Peyer's patch (tissue), 4 donors: ENCODE data around the gene INSRR. TPM values are rescaled to one million over a fixed set of nuclear protein-coding genes. Genes with fewer than 3 reads are reported as not detected.

Experiments
- DNase-seq, 3 donors: peaks; one replicate each; pipeline ENCODE4 v3.0.0-alpha.2; 2017 to 2019
- H3K27ac ChIP-seq, 4 donors: fragments of 200-600 bp; sonication (generic); one replicate each; pipeline ENCODE4 v1.5.1; 2016 to 2019
- H3K27me3 ChIP-seq, 2 donors: fragments of 200-600 bp; sonication (generic); one replicate each; pipeline ENCODE4 v1.5.1; 2019
- H3K36me3 ChIP-seq, 3 donors: fragments of 200-600 bp; sonication (generic); one replicate each; pipeline ENCODE4 v1.5.1; 2016 to 2019
- H3K4me1 ChIP-seq, 4 donors: fragments of 200-600 bp; sonication (generic); one replicate each; pipeline ENCODE4 v1.5.1; 2016 to 2019
- H3K4me3 ChIP-seq, 4 donors: fragments of 200-600 bp; sonication (generic); 1 replicate in 3 of 4; 2 replicates in 1 of 4; pipeline ENCODE4 v1.5.1; 2016 to 2019; ENCODE audit warnings: mild to moderate bottlenecking in 1 of 4
- H3K9me3 ChIP-seq, 4 donors: fragments of 200-600 bp; sonication (generic); one replicate each; pipeline ENCODE4 v1.5.1; 2016 to 2019; ENCODE audit warnings: mild to moderate bottlenecking in 1 of 4
- CTCF ChIP-seq, 6 experiments: fragments of 450-650 bp in 4 of 6; fragments of 200-600 bp in 2 of 6; sonication (generic) in 1 of 6; IDR thresholded peaks; one replicate each; pipeline ENCODE4 v1.5.1; 2017 to 2019; ENCODE audit warnings: antibody characterized with exemption in 6 of 6, mild to moderate bottlenecking in 3 of 6, moderate library complexity in 1 of 6
- POLR2A ChIP-seq, 2 donors: fragments of 450-650 bp; IDR thresholded peaks; one replicate each; pipeline ENCODE4 v1.5.1; 2017; ENCODE audit warnings: antibody characterized with exemption in 2 of 2, mild to moderate bottlenecking in 2 of 2, moderate library complexity in 2 of 2
- total RNA-seq, 4 donors: library from RNA; depleted of rRNA; stranded (reverse); fragments of >200 nt; gene quantifications; one replicate each; pipeline ENCODE4 v1.1.0, GENCODE V29; 2016

The INSRR gene
- total RNA-seq, 4 donors from 2014 or later = not detected

GRCh38 chr1:156866249-156866909 lies 7.5 kb upstream of the INSRR start:
- H3K27me3 ChIP-seq = peaks cover 0 to 2% of the 10 kb centered on the region in 2 donors
- no peak overlapping the region for H3K4me3 ChIP-seq
- H3K36me3 ChIP-seq = no peaks in the 10 kb centered on the region
- no peak overlapping the region for H3K27ac ChIP-seq
- TF ChIP-seq CTCF (IDR thresholded peaks at IDR 0.05) (no peak), POLR2A (IDR thresholded peaks at IDR 0.05) (no peak)
- H3K4me1 ChIP-seq = no peaks in the 10 kb centered on the region
- no peak for DNase-seq
- H3K9me3 ChIP-seq = no peaks in the 10 kb centered on the region

- Histone ChIP-seq H3K4me1 (peaks cover 0 to 5% (median 3%) of the 10 kb centered on the region in 4 donors), H3K27ac (no peak overlapping the region), H3K9me3 (no peaks in the 10 kb centered on the region), H3K27me3 (peaks cover 0 to 7% of the 10 kb centered on the region in 2 donors), H3K36me3 (no peaks in the 10 kb centered on the region), H3K4me3 (no peak overlapping the region)
- TF ChIP-seq POLR2A (IDR thresholded peaks at IDR 0.05) = no peak
- TF ChIP-seq CTCF (IDR thresholded peaks at IDR 0.05) = no peak
- no peak for DNase-seq
Observed at GRCh38 chr1:156865865-156866248, 6.9 kb upstream of the INSRR start.

- Histone ChIP-seq H3K4me1 (peaks cover 0 to 11% (median 9%) of the 10 kb centered on the region in 4 donors), H3K36me3 (no peaks in the 10 kb centered on the region), H3K27ac (no peak overlapping the region), H3K4me3 (no peak overlapping the region), H3K9me3 (no peaks in the 10 kb centered on the region), H3K27me3 (peaks cover 0 to 13% of the 10 kb centered on the region in 2 donors)
- DNase-seq = no peak
- TF ChIP-seq POLR2A (IDR thresholded peaks at IDR 0.05) (no peak), CTCF (IDR thresholded peaks at IDR 0.05) (no peak)
Observed at GRCh38 chr1:156865258-156865657, 6.3 kb upstream of the INSRR start.

GRCh38 chr1:156864796-156865195 lies 5.9 kb upstream of the INSRR start:
- Histone ChIP-seq H3K4me3 (no peak overlapping the region), H3K27me3 (peaks cover 0 to 16% of the 10 kb centered on the region in 2 donors), H3K27ac (no peak overlapping the region), H3K36me3 (no peaks in the 10 kb centered on the region), H3K4me1 (peaks cover 0 to 15% (median 14%) of the 10 kb centered on the region in 4 donors), H3K9me3 (no peaks in the 10 kb centered on the region)
- DNase-seq = no peak
- TF ChIP-seq CTCF (IDR thresholded peaks at IDR 0.05) (no peak), POLR2A (IDR thresholded peaks at IDR 0.05) (no peak)

- H3K4me3 ChIP-seq = no peak overlapping the region
- peaks cover 0 to 26% (median 17%) of the 10 kb centered on the region in 4 donors for H3K4me1 ChIP-seq
- no peak for DNase-seq
- H3K36me3 ChIP-seq = no peaks in the 10 kb centered on the region
- peaks cover 0 to 20% of the 10 kb centered on the region in 2 donors for H3K27me3 ChIP-seq
- H3K9me3 ChIP-seq = no peaks in the 10 kb centered on the region
- TF ChIP-seq CTCF (IDR thresholded peaks at IDR 0.05) = no peak
- H3K27ac ChIP-seq = no peak overlapping the region
Observed at GRCh38 chr1:156863631-156864030, 4.7 kb upstream of the INSRR start.
